ENCODE data around the gene MST1. TPM values are rescaled to one million over a fixed set of nuclear protein-coding genes. Genes with fewer than 3 reads are reported as not detected.

The MST1 gene
- total RNA-seq, 3 donors from 2014 or later: 4.1 to 5.7 (median 4.7) TPM

- ATAC-seq (no peak), DNase-seq (no peak)
- peaks cover 12% of the 10 kb centered on the region for H3K36me3 Mint-ChIP-seq (ENCODE audit: insufficient read depth)
- H3K27me3 Mint-ChIP-seq (ENCODE audit: low read depth): no peaks in the 10 kb centered on the region
- H3K9me3 Mint-ChIP-seq: no peaks in the 10 kb centered on the region
- peak overlapping the region; percentile 94 for H3K4me3 Mint-ChIP-seq
- H3K4me1 Mint-ChIP-seq (ENCODE audit: low read depth): peaks cover 35% of the 10 kb centered on the region
These were observed 33.6 kb upstream of the MST1 start for GRCh38 chr3:49722896-49723295.

GRCh38 chr3:49721896-49722781, 32.9 kb upstream of the MST1 start:
- DNase-seq: no peak
- Mint-ChIP-seq H3K36me3 (ENCODE audit: insufficient read depth) (peaks cover 12% of the 10 kb centered on the region), H3K4me3 (peak overlapping the region; percentile 94), H3K27me3 (ENCODE audit: low read depth) (no peaks in the 10 kb centered on the region), H3K4me1 (ENCODE audit: low read depth) (peaks cover 35% of the 10 kb centered on the region), H3K9me3 (no peaks in the 10 kb centered on the region)
- no peak for ATAC-seq

GRCh38 chr3:49721596-49721895, 32.3 kb upstream of the MST1 start:
- Mint-ChIP-seq H3K36me3 (ENCODE audit: insufficient read depth) (peaks cover 12% of the 10 kb centered on the region), H3K9me3 (no peaks in the 10 kb centered on the region), H3K4me3 (no peak overlapping the region), H3K4me1 (ENCODE audit: low read depth) (peaks cover 35% of the 10 kb centered on the region), H3K27me3 (ENCODE audit: low read depth) (no peaks in the 10 kb centered on the region)
- DNase-seq (no peak), ATAC-seq (no peak)

- DNase-seq (no peak), ATAC-seq (no peak)
- Mint-ChIP-seq H3K27me3 (ENCODE audit: low read depth) (no peaks in the 10 kb centered on the region), H3K4me3 (peak overlapping the region; percentile 4), H3K36me3 (ENCODE audit: insufficient read depth) (peaks cover 12% of the 10 kb centered on the region), H3K4me1 (ENCODE audit: low read depth) (peaks cover 35% of the 10 kb centered on the region), H3K9me3 (no peaks in the 10 kb centered on the region)
These were observed 31.8 kb upstream of the MST1 start for GRCh38 chr3:49720855-49721595.

GRCh38 chr3:49719214-49719884, 30.1 kb upstream of the MST1 start, which contains the start of gene AMIGO3:
AMIGO3 (minus strand) TSS chr3:49719684; CDS start chr3:49719465, 219 bp downstream.
- peaks cover 12% of the 10 kb centered on the region for H3K36me3 Mint-ChIP-seq (ENCODE audit: insufficient read depth)
- no peaks in the 10 kb centered on the region for H3K27me3 Mint-ChIP-seq (ENCODE audit: low read depth)
- H3K9me3 Mint-ChIP-seq: no peaks in the 10 kb centered on the region
- H3K4me1 Mint-ChIP-seq (ENCODE audit: low read depth): peaks cover 30% of the 10 kb centered on the region
- peak within 1 kb of the TSS; percentile 82 for H3K4me3 Mint-ChIP-seq
- peak; percentile 65 to 69 for ATAC-seq
- DNase-seq: peak; percentile 86

- ATAC-seq (no peak), DNase-seq (no peak)
- H3K9me3 Mint-ChIP-seq: no peaks in the 10 kb centered on the region
- H3K27me3 Mint-ChIP-seq (ENCODE audit: low read depth): no peaks in the 10 kb centered on the region
- H3K36me3 Mint-ChIP-seq (ENCODE audit: insufficient read depth): peaks cover 12% of the 10 kb centered on the region
- H3K4me3 Mint-ChIP-seq: peak overlapping the region; percentile 82
- peaks cover 30% of the 10 kb centered on the region for H3K4me1 Mint-ChIP-seq (ENCODE audit: low read depth)
These were observed 29.6 kb upstream of the MST1 start for GRCh38 chr3:49718858-49719213.

GRCh38 chr3:49717959-49718857, 28.9 kb upstream of the MST1 start:
- no peaks in the 10 kb centered on the region for H3K9me3 Mint-ChIP-seq
- no peaks in the 10 kb centered on the region for H3K27me3 Mint-ChIP-seq (ENCODE audit: low read depth)
- H3K4me1 Mint-ChIP-seq (ENCODE audit: low read depth): peaks cover 29% of the 10 kb centered on the region
- H3K36me3 Mint-ChIP-seq (ENCODE audit: insufficient read depth): peaks cover 12% of the 10 kb centered on the region
- DNase-seq (no peak), ATAC-seq (no peak)
- peak overlapping the region; percentile 82 for H3K4me3 Mint-ChIP-seq

GRCh38 chr3:49717211-49717958, 28.1 kb upstream of the MST1 start:
- H3K9me3 Mint-ChIP-seq: no peaks in the 10 kb centered on the region
- DNase-seq (no peak), ATAC-seq (no peak)
- H3K4me3 Mint-ChIP-seq: peak overlapping the region; percentile 35
- peaks cover 26% of the 10 kb centered on the region for H3K4me1 Mint-ChIP-seq (ENCODE audit: low read depth)
- peaks cover 9% of the 10 kb centered on the region for H3K36me3 Mint-ChIP-seq (ENCODE audit: insufficient read depth)
- no peaks in the 10 kb centered on the region for H3K27me3 Mint-ChIP-seq (ENCODE audit: low read depth)

GRCh38 chr3:49716691-49717210, 27.5 kb upstream of the MST1 start:
- Mint-ChIP-seq H3K27me3 (ENCODE audit: low read depth) (no peaks in the 10 kb centered on the region), H3K4me3 (no peak overlapping the region), H3K36me3 (ENCODE audit: insufficient read depth) (peaks cover 7% of the 10 kb centered on the region), H3K9me3 (no peaks in the 10 kb centered on the region), H3K4me1 (ENCODE audit: low read depth) (peaks cover 23% of the 10 kb centered on the region)
- no peak for DNase-seq
- ATAC-seq: no peak

GRCh38 chr3:49716169-49716568, 26.9 kb upstream of the MST1 start:
- no peaks in the 10 kb centered on the region for H3K9me3 Mint-ChIP-seq
- H3K4me3 Mint-ChIP-seq: no peak overlapping the region
- H3K36me3 Mint-ChIP-seq (ENCODE audit: insufficient read depth): peaks cover 4% of the 10 kb centered on the region
- H3K27me3 Mint-ChIP-seq (ENCODE audit: low read depth): no peaks in the 10 kb centered on the region
- ATAC-seq (no peak), DNase-seq (no peak)
- peaks cover 24% of the 10 kb centered on the region for H3K4me1 Mint-ChIP-seq (ENCODE audit: low read depth)

GRCh38 chr3:49715611-49716121, 26.4 kb upstream of the MST1 start:
- Mint-ChIP-seq H3K4me1 (ENCODE audit: low read depth) (peaks cover 22% of the 10 kb centered on the region), H3K27me3 (ENCODE audit: low read depth) (no peaks in the 10 kb centered on the region), H3K36me3 (ENCODE audit: insufficient read depth) (no peaks in the 10 kb centered on the region), H3K4me3 (no peak overlapping the region), H3K9me3 (no peaks in the 10 kb centered on the region)
- DNase-seq (no peak), ATAC-seq (no peak)

GRCh38 chr3:49714728-49715550, 25.7 kb upstream of the MST1 start:
- no peaks in the 10 kb centered on the region for H3K27me3 Mint-ChIP-seq (ENCODE audit: low read depth)
- H3K9me3 Mint-ChIP-seq: no peaks in the 10 kb centered on the region
- no peak for DNase-seq
- H3K4me1 Mint-ChIP-seq (ENCODE audit: low read depth): peaks cover 20% of the 10 kb centered on the region
- no peaks in the 10 kb centered on the region for H3K36me3 Mint-ChIP-seq (ENCODE audit: insufficient read depth)
- H3K4me3 Mint-ChIP-seq: no peak overlapping the region
- ATAC-seq: no peak

All from activated T-cell treated with anti-CD3 and anti-CD28 coated beads, Interleukin-2, amount 50 U/mL, for 4 hours (primary cell).